HG03159 (cell line): Measurements from ENCODE around the gene AOAH.

Experiments used
- ATAC-seq: cut with Tn5 transposase; IDR thresholded peaks from one replicate; pipeline ENCODE4 v1.9.1; 2021; ENCODE audit warnings: mild to moderate bottlenecking, moderate library complexity; ENCODE audit not compliant: unreplicated experiment

The AOAH gene

GRCh38 chr7:36638140-36638539, 86.2 kb downstream of the AOAH start:
- ATAC-seq, result no peak

GRCh38 chr7:36637417-36637816, 86.9 kb downstream of the AOAH start:
- no peak for ATAC-seq

DNA sequence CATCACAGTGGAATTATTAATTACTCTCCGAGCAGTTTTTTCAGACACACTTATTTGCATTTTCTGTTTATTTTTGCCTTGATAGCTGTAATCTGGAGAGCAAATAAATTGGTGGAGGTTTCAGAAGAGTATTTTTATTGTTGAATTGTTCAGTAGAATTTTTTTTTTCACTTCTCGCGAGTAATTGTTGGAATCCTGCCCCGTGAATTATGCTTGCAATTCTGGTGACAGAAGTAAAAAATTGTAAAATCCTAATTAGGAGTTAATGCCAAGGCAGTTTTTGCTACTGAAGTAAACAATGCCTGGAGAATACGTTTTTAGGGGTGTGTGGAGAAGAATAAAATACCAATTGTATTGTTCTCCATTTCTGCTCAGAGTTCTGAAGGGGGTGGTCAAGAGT, 88.2 kb downstream of the AOAH start:
- ATAC-seq, result no peak

DNA sequence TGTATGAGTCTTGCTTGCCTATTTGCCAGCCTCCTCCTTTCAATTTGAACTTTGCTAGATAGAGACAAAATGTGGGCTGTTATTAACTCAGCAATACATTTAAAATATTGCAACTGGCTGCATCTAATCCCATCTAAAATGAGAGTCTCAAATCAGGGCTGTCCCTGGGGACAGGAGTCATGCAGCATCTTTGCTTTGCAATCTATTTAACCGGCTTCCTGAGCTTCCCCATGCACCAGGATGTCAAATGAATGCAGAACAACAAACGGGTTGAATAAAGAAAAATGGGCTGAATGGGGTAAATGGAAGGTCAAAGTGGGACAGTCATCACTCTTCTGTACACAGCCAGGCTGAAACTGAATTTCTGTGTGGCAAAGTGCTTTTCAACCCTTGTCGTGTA, 89.2 kb downstream of the AOAH start:
- ATAC-seq, result no peak

DNA sequence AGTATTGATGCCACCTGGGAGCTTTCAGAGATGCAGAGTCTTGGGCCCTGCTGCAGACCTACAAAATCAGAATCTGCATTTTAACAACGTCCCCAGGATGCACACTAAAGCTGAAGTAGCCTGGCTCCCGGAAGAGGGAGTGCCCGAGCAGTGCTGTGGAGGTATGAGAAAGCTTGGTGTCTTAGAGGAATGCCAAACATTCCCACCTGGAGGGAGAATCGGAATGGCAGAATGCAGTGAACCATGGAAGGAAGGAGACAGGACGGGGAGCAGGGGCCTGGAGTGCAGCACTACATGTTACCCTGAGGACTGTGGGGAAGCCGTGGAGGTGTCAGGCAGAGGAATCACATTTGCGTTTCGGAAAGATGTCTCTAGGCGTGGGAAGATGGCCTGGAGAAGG, 90.9 kb downstream of the AOAH start:
- no peak for ATAC-seq

- no peak for ATAC-seq
These were observed 94.1 kb downstream of the AOAH start for GRCh38 chr7:36630112-36630650.

DNA sequence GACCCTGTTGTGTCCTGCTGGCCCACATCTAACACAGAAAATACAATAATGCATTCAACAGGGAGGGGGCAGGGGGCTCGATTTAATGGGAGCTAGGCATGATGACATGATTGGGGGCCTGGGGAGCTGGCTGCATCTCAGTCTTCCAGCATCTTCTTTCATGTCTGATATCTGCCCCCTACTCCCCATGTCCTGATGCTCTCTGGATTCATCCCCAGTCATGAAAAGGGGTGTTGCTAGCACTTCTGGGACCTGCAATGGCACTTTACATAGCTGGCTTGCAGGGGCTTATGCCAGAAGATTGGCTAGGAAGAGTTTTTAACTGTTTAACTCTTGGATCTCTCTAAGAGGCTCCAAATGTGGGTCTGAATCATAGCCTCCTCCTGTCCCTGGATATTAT, 94.9 kb downstream of the AOAH start:
- no peak for ATAC-seq

GRCh38 chr7:36627836-36628235, 96.5 kb downstream of the AOAH start:
- ATAC-seq, result no peak

DNA sequence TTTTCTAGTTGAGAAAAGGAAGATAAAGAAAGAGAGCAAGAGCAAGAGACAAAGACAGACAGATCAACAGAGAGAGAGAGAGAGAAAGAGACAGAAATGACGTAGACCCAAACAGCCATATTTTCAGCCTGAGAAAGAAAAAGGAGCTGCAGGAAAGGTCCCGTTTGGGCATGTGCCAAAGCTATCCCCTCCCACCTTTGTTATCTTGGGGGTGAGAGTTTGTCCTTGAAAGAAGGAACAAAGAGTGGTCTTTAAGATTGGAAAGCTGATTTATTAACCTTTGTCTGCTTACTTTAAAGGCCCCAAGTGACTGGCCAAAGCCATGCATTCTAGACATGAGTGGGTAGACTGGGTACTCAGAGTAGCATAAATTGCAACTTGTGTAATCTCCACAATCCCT, 98.2 kb downstream of the AOAH start:
- no peak for ATAC-seq

GRCh38 chr7:36625247-36625646, 99.0 kb downstream of the AOAH start:
- ATAC-seq, result no peak

DNA sequence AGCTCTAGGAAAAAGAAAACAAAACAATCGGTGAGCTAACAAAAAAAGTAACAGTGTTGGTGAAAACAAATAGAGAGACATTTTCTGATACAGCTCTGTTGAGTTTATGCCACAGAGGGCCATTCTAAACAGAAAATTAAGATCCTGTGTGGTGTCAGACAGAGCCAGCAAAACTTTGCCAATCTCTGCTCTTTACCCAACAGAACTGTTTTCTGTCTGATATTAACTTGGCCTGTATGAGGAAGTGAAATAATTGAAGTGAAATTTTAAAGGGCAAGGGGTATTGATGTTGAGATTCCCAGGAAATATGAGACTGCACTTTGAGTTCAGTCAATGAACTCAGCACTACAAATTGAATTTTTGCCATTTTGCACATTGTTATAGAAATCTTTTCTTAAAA, 101.0 kb downstream of the AOAH start:
- ATAC-seq, result no peak

- no peak for ATAC-seq
These were observed 102.9 kb downstream of the AOAH start for GRCh38 chr7:36621396-36621795.

DNA sequence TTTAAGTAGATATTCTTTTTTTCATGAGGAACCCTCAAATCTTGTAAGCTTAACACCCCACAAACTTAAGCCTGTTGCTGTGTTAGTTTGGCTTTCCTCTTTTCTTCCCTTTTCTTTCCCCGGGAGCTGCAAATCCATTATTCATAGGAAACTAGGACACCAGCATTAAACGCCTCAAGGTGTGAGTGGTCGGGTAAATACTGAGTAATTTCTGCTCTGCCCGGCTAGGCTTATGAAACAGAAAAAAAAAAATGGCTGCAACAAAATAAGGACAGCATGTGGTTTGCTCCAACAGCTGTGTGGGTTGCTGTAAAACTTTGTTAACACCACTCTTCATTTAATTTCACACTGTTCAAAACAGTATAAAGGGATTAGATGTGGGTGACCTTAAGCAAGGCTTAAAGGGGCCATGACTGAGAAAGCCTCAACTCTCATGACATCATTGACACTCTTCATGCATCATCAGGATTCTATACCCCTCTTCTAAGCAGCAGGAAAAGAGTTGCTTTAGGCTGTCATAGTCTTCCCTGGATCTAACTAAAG, 104.1 kb downstream of the AOAH start:
- ATAC-seq, result no peak

DNA sequence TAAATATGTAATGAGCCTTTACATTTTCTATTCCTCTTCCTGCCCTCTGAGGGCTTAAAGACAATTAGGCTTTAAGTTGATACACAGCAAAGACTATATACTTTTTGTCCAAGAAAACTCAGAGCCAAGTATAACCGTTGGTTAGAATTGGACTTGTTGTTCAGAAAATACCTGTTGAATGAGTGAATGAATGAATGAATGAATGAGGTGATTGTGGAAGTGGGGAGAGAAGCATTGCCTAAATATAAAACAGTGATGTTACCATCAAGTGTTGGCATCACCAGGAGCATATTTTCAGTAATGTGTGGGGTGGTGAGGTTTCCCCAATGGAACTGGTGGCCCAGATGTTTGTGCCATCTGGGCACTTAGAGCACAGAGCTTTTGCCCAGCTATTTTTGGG, 106.9 kb downstream of the AOAH start:
- ATAC-seq, result no peak

GRCh38 chr7:36615852-36616540, 108.3 kb downstream of the AOAH start:
- ATAC-seq, result no peak

GRCh38 chr7:36614959-36615358, 109.3 kb downstream of the AOAH start:
- no peak for ATAC-seq

GRCh38 chr7:36613031-36613614, 111.2 kb downstream of the AOAH start:
- no peak for ATAC-seq

DNA sequence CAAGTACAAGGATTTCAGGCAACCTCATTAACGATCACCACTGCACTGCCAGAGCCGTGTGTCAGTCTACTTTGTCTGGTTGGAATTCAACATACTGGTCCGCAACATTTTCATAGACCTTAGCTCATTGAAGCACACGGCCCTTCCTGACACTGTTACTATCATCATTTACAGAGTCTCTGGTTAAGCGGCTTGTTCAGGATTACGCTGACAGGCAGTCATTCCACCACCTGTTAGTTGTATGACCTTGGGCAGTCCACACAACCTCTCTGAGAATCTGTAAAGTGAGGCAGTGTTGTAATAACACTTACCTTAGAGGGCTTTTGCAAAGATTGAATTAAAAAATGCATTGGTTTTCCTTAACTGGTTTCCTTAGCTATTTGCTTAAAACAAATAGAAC, 112.6 kb downstream of the AOAH start:
- no peak for ATAC-seq

GRCh38 chr7:36607721-36608095, 116.6 kb downstream of the AOAH start:
- no peak for ATAC-seq

DNA sequence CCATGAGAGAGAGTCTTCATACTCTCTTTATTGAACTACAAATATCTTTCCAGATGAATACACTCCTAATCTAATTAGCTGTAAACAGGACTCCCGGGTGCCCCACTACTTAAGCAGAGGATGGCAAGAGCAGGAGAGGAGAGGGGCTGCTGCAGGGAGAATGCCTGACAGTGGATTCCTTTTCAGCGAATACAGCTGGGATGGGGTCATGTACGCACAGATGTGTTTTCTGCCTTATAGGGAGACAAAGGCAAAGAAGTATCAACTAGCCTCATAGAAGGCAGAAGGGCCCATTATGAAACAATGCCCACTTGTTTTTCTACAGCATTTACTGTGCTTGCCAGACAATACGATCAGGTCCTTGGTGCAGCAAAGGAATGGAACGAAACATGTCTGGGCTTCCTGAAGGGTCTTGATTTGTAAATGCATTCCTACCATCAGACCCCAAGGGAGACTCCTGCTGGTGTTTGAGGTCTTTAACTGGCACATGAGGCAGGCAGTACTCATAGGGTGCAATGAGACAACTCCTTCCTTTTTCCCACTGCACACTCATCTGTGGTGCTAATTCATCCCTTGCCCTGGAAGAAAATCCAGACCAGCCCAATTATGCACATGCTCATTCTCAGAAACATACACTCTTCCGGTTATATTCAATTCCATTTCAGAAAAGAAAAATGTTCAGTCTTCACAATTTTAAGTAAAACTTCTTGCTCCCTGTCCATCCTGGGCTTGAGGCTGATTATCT, 117.1 kb downstream of the AOAH start:
- ATAC-seq, result no peak

DNA sequence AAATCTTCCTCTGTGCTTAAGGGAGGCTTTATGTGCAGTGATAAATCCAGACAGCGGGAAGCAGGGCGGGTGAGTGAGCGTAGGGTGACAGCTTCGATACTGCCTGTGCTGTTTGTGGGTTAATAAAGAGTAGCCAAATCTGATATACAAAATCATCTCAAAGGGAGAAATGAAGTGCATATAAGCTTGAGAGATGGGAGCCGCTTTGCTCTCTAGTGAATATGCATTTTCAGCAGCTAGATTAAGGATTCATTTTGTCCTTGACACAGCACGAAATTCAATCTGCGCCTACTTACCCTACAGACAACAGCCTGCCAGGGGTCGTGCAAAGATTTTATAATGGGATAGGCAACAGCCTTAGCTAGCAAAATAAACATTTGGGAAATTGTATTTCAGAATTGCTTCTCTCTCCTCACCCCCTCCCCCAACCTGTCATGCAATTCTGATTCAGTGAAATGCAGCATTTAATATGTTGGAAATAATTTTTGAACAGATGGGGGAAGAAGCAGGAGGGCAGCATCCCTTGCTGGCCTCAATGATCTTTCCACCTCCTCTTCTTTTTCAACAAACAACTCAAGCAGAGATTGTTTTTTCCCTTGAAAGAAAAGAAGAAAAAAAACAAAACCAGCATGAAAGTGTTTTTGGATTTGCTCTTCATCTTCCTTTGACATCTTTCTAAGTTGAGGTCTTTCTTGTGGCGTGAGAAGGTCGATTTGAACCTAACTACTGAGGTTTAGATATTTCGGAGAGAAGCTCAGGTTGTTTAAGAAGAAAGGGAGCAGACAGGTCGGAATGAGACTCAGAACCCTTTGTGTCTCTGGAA, 117.9 kb downstream of the AOAH start:
- ATAC-seq, result no peak
